Smooth muscle cell (in vitro differentiated cells): ENCODE results near the gene FAM120A. TPM values are rescaled to one million over a fixed set of nuclear protein-coding genes. Genes with fewer than 3 reads are reported as not detected.

ENCODE experiments used
- DNase-seq: peaks from one replicate; lab custom pipeline; 2025; ENCODE audit not compliant: unreplicated experiment; lab: John Stamatoyannopoulos, UW
- H2AFZ ChIP-seq: fragments of 200-600 bp; sonication (generic); 2 replicates; pipeline ENCODE4 v1.6.0; 2016; ENCODE audit warnings: antibody characterized with exemption, low read depth, mild to moderate bottlenecking
- H3F3A ChIP-seq: fragments of 200-600 bp; sonication (generic); 2 replicates; pipeline ENCODE4 v1.6.0; 2017; ENCODE audit warnings: antibody characterized with exemption, low read depth
- H3K27ac ChIP-seq: fragments of 200-600 bp; sonication (generic); 2 replicates; pipeline ENCODE4 v1.5.1; 2016; ENCODE audit warnings: low read depth, mild to moderate bottlenecking
- H3K27me3 ChIP-seq: fragments of 200-600 bp; sonication (generic); 2 replicates; pipeline ENCODE4 v1.6.1; 2016; ENCODE audit warnings: low read depth, mild to moderate bottlenecking
- H3K36me3 ChIP-seq: fragments of 200-600 bp; sonication (generic); 2 replicates; pipeline ENCODE4 v1.5.1; 2016; ENCODE audit warnings: low read depth
- H3K4me1 ChIP-seq: fragments of 200-600 bp; sonication (generic); 2 replicates; pipeline ENCODE4 v1.5.1; 2016; ENCODE audit warnings: low read depth
- H3K4me2 ChIP-seq: fragments of 200-600 bp; sonication (generic); 2 replicates; pipeline ENCODE4 v1.6.0; 2016; ENCODE audit warnings: mild to moderate bottlenecking
- H3K4me3 ChIP-seq: fragments of 200-600 bp; sonication (generic); 2 replicates; pipeline ENCODE4 v1.5.1; 2016; ENCODE audit warnings: mild to moderate bottlenecking
- H3K79me2 ChIP-seq: fragments of 200-600 bp; sonication (generic); 2 replicates; pipeline ENCODE4 v1.6.0; 2016; ENCODE audit warnings: low read depth, mild to moderate bottlenecking
- H3K9ac ChIP-seq: fragments of 200-600 bp; sonication (generic); 2 replicates; pipeline ENCODE4 v1.6.0; 2016; ENCODE audit warnings: low read depth
- H3K9me3 ChIP-seq: fragments of 200-600 bp; sonication (generic); replicated peaks from 2 replicates; pipeline ENCODE4 v1.5.1; 2016; ENCODE audit warnings: low read depth
- H4K20me1 ChIP-seq: fragments of 200-600 bp; sonication (generic); 2 replicates; pipeline ENCODE4 v1.6.0; 2016; ENCODE audit warnings: low read depth
- WGBS: methylation state at CpG from one replicate; pipeline ENCODE4 v1.1.7; 2016; ENCODE audit warnings: low lambda C conversion rate; 5-methylcytosine and 5-hydroxymethylcytosine counted together
- polyA plus RNA-seq: library from polyadenylated mRNA; unstranded; fragments of >200 nt; fragmentation: Nextera tagmentation; extraction: Ambion mirVana; gene quantifications from 2 replicates; pipeline ENCODE4 v1.2.1, GENCODE V29; 2016
- total RNA-seq: library from RNA; depleted of rRNA; stranded (reverse); fragments of >200 nt; gene quantifications from 2 replicates; pipeline ENCODE4 v1.2.3, GENCODE V29; 2014
- TF ChIP-seq, protein P1 (sequence below): fragments of 200-600 bp; sonication (generic); IDR thresholded peaks from 2 replicates; pipeline ENCODE4 v1.5.1; 2017; ENCODE audit warnings: borderline replicate concordance, mild to moderate bottlenecking, antibody characterized with exemption; ENCODE audit not compliant: insufficient read depth, poor library complexity, severe bottlenecking

FAM120A gene
- total and polyA plus RNA-seq, 2 experiments from 2014 or later, result 14.4 to 47.2 TPM

DNA sequence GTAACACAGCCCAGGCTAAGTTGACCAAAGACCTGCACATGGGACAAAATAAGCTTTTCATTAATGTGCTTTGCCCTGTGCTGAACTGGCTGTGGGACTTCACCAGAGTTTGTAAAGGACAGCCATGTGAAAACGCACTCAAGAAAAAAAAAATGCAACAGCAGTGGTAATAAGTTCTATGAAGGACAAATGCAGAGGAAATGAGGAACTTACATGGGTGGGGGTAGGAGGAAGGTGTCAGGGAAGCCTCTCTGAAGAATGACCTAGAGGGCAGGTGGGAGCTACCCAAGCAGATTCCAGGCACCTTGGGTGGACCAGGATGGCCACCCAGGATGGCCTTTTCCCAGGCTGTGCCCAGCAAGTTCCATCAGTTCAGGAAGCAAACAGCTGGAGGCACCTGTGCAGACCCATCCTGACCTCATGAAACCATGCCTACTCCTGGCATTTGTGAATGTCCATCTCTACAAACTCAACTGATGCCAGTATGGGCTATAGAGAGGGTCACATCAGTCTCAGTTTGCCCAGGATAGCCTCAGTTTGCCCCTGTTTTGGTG, 118.2 kb downstream of the FAM120A start:
- DNase-seq, result no peak
- Histone ChIP-seq H3F3A (peaks cover 17% of the 10 kb centered on the region), H3K36me3 (peaks cover 5% of the 10 kb centered on the region), H3K9ac (no peak overlapping the region), H2AFZ (no peak overlapping the region), H3K4me2 (no peak overlapping the region), H3K27ac (no peak overlapping the region), H3K27me3 (no peaks in the 10 kb centered on the region), H3K9me3 (no peaks in the 10 kb centered on the region), H3K4me3 (no peak overlapping the region), H3K4me1 (peaks cover 11% of the 10 kb centered on the region), H4K20me1 (no peaks in the 10 kb centered on the region), H3K79me2 (no peaks in the 10 kb centered on the region)
- TF ChIP-seq, protein P1, sequence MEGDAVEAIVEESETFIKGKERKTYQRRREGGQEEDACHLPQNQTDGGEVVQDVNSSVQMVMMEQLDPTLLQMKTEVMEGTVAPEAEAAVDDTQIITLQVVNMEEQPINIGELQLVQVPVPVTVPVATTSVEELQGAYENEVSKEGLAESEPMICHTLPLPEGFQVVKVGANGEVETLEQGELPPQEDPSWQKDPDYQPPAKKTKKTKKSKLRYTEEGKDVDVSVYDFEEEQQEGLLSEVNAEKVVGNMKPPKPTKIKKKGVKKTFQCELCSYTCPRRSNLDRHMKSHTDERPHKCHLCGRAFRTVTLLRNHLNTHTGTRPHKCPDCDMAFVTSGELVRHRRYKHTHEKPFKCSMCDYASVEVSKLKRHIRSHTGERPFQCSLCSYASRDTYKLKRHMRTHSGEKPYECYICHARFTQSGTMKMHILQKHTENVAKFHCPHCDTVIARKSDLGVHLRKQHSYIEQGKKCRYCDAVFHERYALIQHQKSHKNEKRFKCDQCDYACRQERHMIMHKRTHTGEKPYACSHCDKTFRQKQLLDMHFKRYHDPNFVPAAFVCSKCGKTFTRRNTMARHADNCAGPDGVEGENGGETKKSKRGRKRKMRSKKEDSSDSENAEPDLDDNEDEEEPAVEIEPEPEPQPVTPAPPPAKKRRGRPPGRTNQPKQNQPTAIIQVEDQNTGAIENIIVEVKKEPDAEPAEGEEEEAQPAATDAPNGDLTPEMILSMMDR, result no peak
- 89% methylated on average over 1 of the region's 1 CpG for WGBS

DNA sequence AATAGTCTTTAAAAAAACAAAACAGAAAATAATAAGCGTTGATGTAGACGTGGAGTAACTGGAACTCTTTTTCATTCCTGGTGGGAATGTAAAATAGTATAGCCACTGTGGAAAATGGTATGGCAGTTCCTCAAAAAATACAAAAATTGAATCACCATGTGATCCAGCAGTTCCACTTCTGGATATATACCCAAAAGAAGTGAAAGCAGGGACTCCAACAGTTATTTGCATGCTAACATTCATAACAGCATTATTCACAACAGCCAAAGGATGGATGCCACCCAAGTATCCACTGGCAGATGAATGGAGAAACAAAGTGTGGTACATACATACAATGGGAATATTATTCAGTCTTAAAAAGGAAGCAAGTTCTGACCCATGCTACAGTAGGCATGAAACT, 120.7 kb downstream of the FAM120A start:
- DNase-seq, result no peak
- H3K9ac ChIP-seq, result no peak overlapping the region
- TF ChIP-seq, protein P1, result no peak
- H3K4me2 ChIP-seq, result no peak overlapping the region
- WGBS, result 97% methylated on average over 2 of the region's 2 CpGs
- H3K4me3 ChIP-seq, result no peak overlapping the region
- H3K79me2 ChIP-seq, result peaks cover 15% of the 10 kb centered on the region
- H3K27ac ChIP-seq, result no peak overlapping the region
- H2AFZ ChIP-seq, result no peak overlapping the region
- no peaks in the 10 kb centered on the region for H3K36me3 ChIP-seq
- H3K27me3 ChIP-seq, result no peaks in the 10 kb centered on the region
- H3F3A ChIP-seq, result peaks cover 4% of the 10 kb centered on the region
- H3K9me3 ChIP-seq, result no peaks in the 10 kb centered on the region
- peaks cover 11% of the 10 kb centered on the region for H3K4me1 ChIP-seq
- H4K20me1 ChIP-seq, result no peaks in the 10 kb centered on the region

DNA sequence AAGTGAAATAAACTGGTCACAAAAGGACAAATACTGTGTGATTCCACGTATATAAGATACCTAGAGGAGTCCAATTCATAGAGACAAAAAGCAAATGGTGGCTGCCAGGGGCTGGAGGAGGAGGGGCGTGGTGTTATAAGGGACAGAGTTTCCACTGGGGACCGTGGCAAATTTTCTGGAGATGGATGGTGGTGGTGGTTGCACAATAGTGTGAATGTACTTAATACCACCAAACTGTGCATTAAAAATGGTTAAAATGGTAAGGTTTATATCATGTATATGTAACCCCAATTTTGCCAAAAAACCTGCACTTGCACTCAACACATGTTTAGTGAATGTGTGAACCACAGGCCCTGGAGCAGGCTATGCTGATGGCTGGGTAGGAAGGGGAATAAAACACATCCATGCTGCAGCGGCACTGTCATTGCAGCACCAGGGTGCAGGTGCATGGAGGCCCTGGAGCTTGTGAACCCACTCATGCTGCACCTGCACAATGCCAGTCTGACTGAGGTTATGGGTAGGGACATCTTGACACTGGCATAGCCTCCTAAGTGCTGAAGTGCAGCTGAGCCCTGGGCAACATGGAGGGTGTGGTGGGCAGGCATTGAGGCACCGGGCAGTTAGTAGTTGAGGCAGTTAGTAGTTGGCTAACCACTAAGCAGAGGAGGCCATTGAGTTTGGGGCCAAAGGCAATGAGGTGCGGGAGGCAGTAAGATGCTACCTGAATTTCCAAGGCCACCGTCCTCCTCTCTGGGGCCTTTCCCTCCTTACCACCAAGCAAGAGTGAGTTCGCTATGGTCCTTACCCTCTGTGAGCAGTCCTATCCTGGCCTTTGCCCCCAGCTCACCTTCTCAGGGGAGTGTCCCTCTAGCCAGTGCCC, 121.4 kb downstream of the FAM120A start:
- no peaks in the 10 kb centered on the region for H3K36me3 ChIP-seq
- TF ChIP-seq, protein P1, result no peak
- WGBS, result 94% methylated on average over 8 of the region's 8 CpGs
- no peak overlapping the region for H3K4me2 ChIP-seq
- H2AFZ ChIP-seq, result no peak overlapping the region
- H3K4me1 ChIP-seq, result peaks cover 13% of the 10 kb centered on the region
- no peak for DNase-seq
- H3K79me2 ChIP-seq, result peaks cover 22% of the 10 kb centered on the region
- H3K27me3 ChIP-seq, result no peaks in the 10 kb centered on the region
- no peaks in the 10 kb centered on the region for H3F3A ChIP-seq
- H4K20me1 ChIP-seq, result peaks cover 5% of the 10 kb centered on the region
- no peak overlapping the region for H3K9ac ChIP-seq
- no peaks in the 10 kb centered on the region for H3K9me3 ChIP-seq
- no peak overlapping the region for H3K4me3 ChIP-seq
- H3K27ac ChIP-seq, result no peak overlapping the region
